Kidney (tissue), 14 donors: Measurements from ENCODE around the gene VOPP1. TPM values are rescaled to one million over a fixed set of nuclear protein-coding genes. Genes with fewer than 3 reads are reported as not detected.
A peak's percentile ranks its signal among the peaks of the same experiment; 100 is the strongest.

Experiments
- DNase-seq, 5 donors: peaks; one replicate each; pipeline ENCODE4 v3.0.0-alpha.2; 2013 to 2020
- FAIRE-seq: peaks from 2 replicates; lab custom pipeline; 2012; peaks lifted over from hg19 to GRCh38; lab: Jason Lieb, UNC
- H3K27ac ChIP-seq, 2 donors: one replicate each; pipeline ENCODE4 v1.7.0; 2013; ENCODE audit warnings: low read depth in 2 of 2, low read length in 2 of 2, inconsistent platforms in 1 of 2
- H3K27me3 ChIP-seq: one replicate; pipeline ENCODE4 v1.7.1; 2013; ENCODE audit warnings: low read length, inconsistent platforms; ENCODE audit not compliant: control insufficient read depth, insufficient read depth
- H3K36me3 ChIP-seq, 3 donors: one replicate each; pipeline versions ENCODE4 v1.7.0 to v1.7.1; 2013; ENCODE audit warnings: low read length in 3 of 3, control low read depth in 1 of 3, inconsistent platforms in 1 of 3; ENCODE audit not compliant: insufficient read depth in 3 of 3, control insufficient read depth in 2 of 3
- H3K4me1 ChIP-seq, 3 donors: one replicate each; pipeline versions ENCODE4 v1.7.0 to v1.7.1; 2013; ENCODE audit warnings: low read length in 3 of 3, inconsistent platforms in 1 of 3, low read depth in 1 of 3; ENCODE audit not compliant: control insufficient read depth in 2 of 3, insufficient read depth in 2 of 3
- H3K4me3 ChIP-seq, 3 donors: one replicate each; pipeline versions ENCODE4 v1.7.0 to v1.8.1; 2013; ENCODE audit warnings: low read length in 3 of 3, control low read depth in 1 of 3, inconsistent platforms in 1 of 3
- H3K9ac ChIP-seq, 3 donors: one replicate each; pipeline versions ENCODE4 v1.7.0 to v1.7.1; 2013; ENCODE audit warnings: low read length in 3 of 3, control low read depth in 1 of 3, inconsistent platforms in 1 of 3
- H3K9me3 ChIP-seq, 3 donors: one replicate each; pipeline versions ENCODE4 v1.7.0 to v1.7.1; 2013; ENCODE audit warnings: low read length in 3 of 3, control low read depth in 1 of 3, inconsistent platforms in 1 of 3; ENCODE audit not compliant: control insufficient read depth in 2 of 3, insufficient read depth in 1 of 3
- CTCF ChIP-seq: IDR thresholded peaks from 3 replicates; pipeline ENCODE4 v1.5.1; 2012; ENCODE audit warnings: mild to moderate bottlenecking, moderate library complexity, borderline replicate concordance; ENCODE audit not compliant: insufficient read depth; ENCODE audit errors: extremely low read depth
- intact Hi-C: fragments of 100-400 bp; cut with DNase I; formaldehyde crosslinking; loops from one replicate; pipeline ENCODE4 v1.11.1; 2022
- polyA plus RNA-seq: library from polyadenylated mRNA; stranded (reverse); fragments of 350-450 nt; fragmentation: Illumina TruSeq; extraction: RNeasy Lipid Tissue Mini Kit (QIAGEN cat#74804); gene quantifications from one replicate; pipeline ENCODE4 v1.2.3, GENCODE V29; 2014; ENCODE audit warnings: low read depth, low replicate concordance; ENCODE audit not compliant: insufficient read depth
- total RNA-seq: library from RNA; stranded (reverse); fragmentation: NEBNext Ultra II Directional; extraction: Animal tissue kit (Norgen Biotek cat#: 25700); gene quantifications from one replicate; pipeline ENCODE4 v1.2.1, GENCODE V29; 2021
- donor health status: control.
- donor health status: control.
- donor health status: control.
- donor health status: control.
- donor health status: control.
- donor health status: DM: yes; HTN: yes; CAD: no.
- donor health status: Normal renal cell carcinoma (clear cell type).

Gene VOPP1
- total and polyA plus RNA-seq, 2 donors from 2014 or later: 47.3 to 98.7 TPM

- H3K9ac ChIP-seq: no peak overlapping the region
- FAIRE-seq: no peak
- no peak for DNase-seq
These were observed 67.2 kb downstream of the VOPP1 start for GRCh38 chr7:55504967-55505658.

GRCh38 chr7:55504093-55504859 lies 68.0 kb downstream of the VOPP1 start:
- DNase-seq: peak in 1 of 5 donors; percentile 64
- no peak overlapping the region for H3K4me3 ChIP-seq
- no peak overlapping the region for H3K9ac ChIP-seq
- FAIRE-seq: no peak
- intact Hi-C loops: no loop called here
- H3K9me3 ChIP-seq: no peaks in the 10 kb centered on the region
- H3K27me3 ChIP-seq: no peaks in the 10 kb centered on the region
- H3K4me1 ChIP-seq: no peaks in the 10 kb centered on the region
- H3K36me3 ChIP-seq: no peaks in the 10 kb centered on the region
- no peak overlapping the region for H3K27ac ChIP-seq
- no peak for TF ChIP-seq CTCF

More at GRCh38 chr7:55504967-55505658, 67.2 kb downstream of the VOPP1 start:
- Histone ChIP-seq H3K4me1 (no peaks in the 10 kb centered on the region), H3K36me3 (no peaks in the 10 kb centered on the region), H3K9me3 (no peaks in the 10 kb centered on the region), H3K27ac (no peak overlapping the region), H3K27me3 (no peaks in the 10 kb centered on the region), H3K4me3 (no peak overlapping the region)
- no peak for TF ChIP-seq CTCF
- intact Hi-C loops: no loop called here

- intact Hi-C loops: no loop called here
- no peaks in the 10 kb centered on the region for H3K36me3 ChIP-seq
- no peak for TF ChIP-seq CTCF
- no peak overlapping the region for H3K27ac ChIP-seq
- no peak for DNase-seq
- H3K27me3 ChIP-seq: no peaks in the 10 kb centered on the region
- H3K4me1 ChIP-seq: no peaks in the 10 kb centered on the region
- H3K9me3 ChIP-seq: no peaks in the 10 kb centered on the region
- no peak overlapping the region for H3K9ac ChIP-seq
- FAIRE-seq: no peak
- no peak overlapping the region for H3K4me3 ChIP-seq
These were observed 69.4 kb downstream of the VOPP1 start for GRCh38 chr7:55502858-55503440.
